H7 (cell line): ENCODE data around the gene ALS2CL. TPM values are rescaled to one million over a fixed set of nuclear protein-coding genes. Genes with fewer than 3 reads are reported as not detected.
A peak's percentile ranks its signal among the peaks of the same experiment; 100 is the strongest.

Experiments used
- DNase-seq: peaks from one replicate; pipeline ENCODE4 v3.0.0; 2012
- H3K27me3 ChIP-seq: 2 replicates; pipeline ENCODE4 v1.6.0; 2011; ENCODE audit warnings: mild to moderate bottlenecking, low read length; ENCODE audit not compliant: control insufficient read depth, insufficient read depth
- H3K36me3 ChIP-seq: replicated peaks from 2 replicates; pipeline ENCODE4 v1.5.1; 2011; ENCODE audit warnings: low read length; ENCODE audit not compliant: control insufficient read depth, insufficient read depth
- H3K4me3 ChIP-seq: 2 replicates; pipeline ENCODE4 v1.5.1; 2011; ENCODE audit warnings: low read depth, mild to moderate bottlenecking, control low read depth, low read length, moderate library complexity; ENCODE audit not compliant: insufficient read depth
- total RNA-seq: library from RNA; depleted of rRNA; stranded (reverse); fragments of >200 nt; shearing (Covaris generic); gene quantifications from 2 replicates; pipeline ENCODE4 v1.2.3, GENCODE V29; 2014

The ALS2CL gene
- total RNA-seq, 1 experiment from 2014 or later: 4.9 TPM

- Histone ChIP-seq H3K4me3 (no peak within 1 kb of the TSS), H3K27me3 (peaks cover 3% of the 10 kb centered on the region), H3K36me3 (no peaks in the 10 kb centered on the region)
- DNase-seq: peak; percentile 85
Observed at GRCh38 chr3:46701181-46701939, 7.9 kb upstream of the ALS2CL start, which contains the start of gene TMIE. Gene TMIE, plus strand, starts transcription at chr3:46701392. Its CDS starts 96 bp downstream, at chr3:46701488.

- Histone ChIP-seq H3K36me3 (no peaks in the 10 kb centered on the region), H3K27me3 (peaks cover 3% of the 10 kb centered on the region), H3K4me3 (no peak overlapping the region)
- DNase-seq: no peak
Observed at GRCh38 chr3:46700772-46701171, 7.3 kb upstream of the ALS2CL start.

GRCh38 chr3:46699676-46700523 is 6.4 kb upstream of the ALS2CL start:
- Histone ChIP-seq H3K27me3 (peaks cover 3% of the 10 kb centered on the region), H3K36me3 (no peaks in the 10 kb centered on the region), H3K4me3 (no peak overlapping the region)
- DNase-seq: no peak

GRCh38 chr3:46695962-46696894 is 2.7 kb upstream of the ALS2CL start:
- peaks cover 18% of the 10 kb centered on the region for H3K27me3 ChIP-seq
- no peak overlapping the region for H3K4me3 ChIP-seq
- DNase-seq: no peak
- no peaks in the 10 kb centered on the region for H3K36me3 ChIP-seq

- no peak overlapping the region for H3K4me3 ChIP-seq
- DNase-seq: peak; percentile 88
- peaks cover 20% of the 10 kb centered on the region for H3K27me3 ChIP-seq
- H3K36me3 ChIP-seq: no peaks in the 10 kb centered on the region
Observed at GRCh38 chr3:46695177-46695961, 1.9 kb upstream of the ALS2CL start.

GRCh38 chr3:46694520-46694919 is 1.0 kb upstream of the ALS2CL start:
- no peak for DNase-seq
- H3K4me3 ChIP-seq: no peak overlapping the region

GRCh38 chr3:46693892-46694226 is 380 bp upstream of the ALS2CL start:
- Histone ChIP-seq H3K4me3 (peak overlapping the region; percentile 33), H3K27me3 (peaks cover 20% of the 10 kb centered on the region), H3K36me3 (no peaks in the 10 kb centered on the region)
- DNase-seq: no peak

More at GRCh38 chr3:46694520-46694919, 1.0 kb upstream of the ALS2CL start:
- Histone ChIP-seq H3K27me3 (peaks cover 20% of the 10 kb centered on the region), H3K36me3 (no peaks in the 10 kb centered on the region)

- no peaks in the 10 kb centered on the region for H3K36me3 ChIP-seq
- peak overlapping the region; percentile 75 for H3K4me3 ChIP-seq
- peak; percentile 77 for DNase-seq
- H3K27me3 ChIP-seq: peaks cover 20% of the 10 kb centered on the region
Observed at GRCh38 chr3:46692566-46692990, 901 bp downstream of the ALS2CL start.

- DNase-seq: no peak
- Histone ChIP-seq H3K36me3 (no peaks in the 10 kb centered on the region), H3K4me3 (no peak overlapping the region), H3K27me3 (peaks cover 20% of the 10 kb centered on the region)
Observed at GRCh38 chr3:46690798-46691197, 2.7 kb downstream of the ALS2CL start.

GRCh38 chr3:46685446-46685845 is 8.0 kb downstream of the ALS2CL start:
- Histone ChIP-seq H3K36me3 (no peaks in the 10 kb centered on the region; the same call in 1 of the 2 replicates), H3K27me3 (no peaks in the 10 kb centered on the region), H3K4me3 (no peak overlapping the region)
- peak; percentile 69 for DNase-seq

- no peak for DNase-seq
- H3K36me3 ChIP-seq: no peaks in the 10 kb centered on the region; the same call in 1 of the 2 replicates
Observed at GRCh38 chr3:46684891-46685290, 8.6 kb downstream of the ALS2CL start.

GRCh38 chr3:46682974-46683373 is 10.5 kb downstream of the ALS2CL start:
- no peaks in the 10 kb centered on the region for H3K27me3 ChIP-seq
- DNase-seq: no peak
- H3K4me3 ChIP-seq: no peak overlapping the region
- no peaks in the 10 kb centered on the region; the same call in 1 of the 2 replicates for H3K36me3 ChIP-seq

More at GRCh38 chr3:46684891-46685290, 8.6 kb downstream of the ALS2CL start:
- Histone ChIP-seq H3K27me3 (no peaks in the 10 kb centered on the region), H3K4me3 (no peak overlapping the region)

GRCh38 chr3:46681856-46682540 is 11.5 kb downstream of the ALS2CL start:
- Histone ChIP-seq H3K4me3 (no peak overlapping the region), H3K27me3 (no peaks in the 10 kb centered on the region), H3K36me3 (no peaks in the 10 kb centered on the region; the same call in 1 of the 2 replicates)
- no peak for DNase-seq
